Measurements from ENCODE around the gene APP.

Gene APP

DNA sequence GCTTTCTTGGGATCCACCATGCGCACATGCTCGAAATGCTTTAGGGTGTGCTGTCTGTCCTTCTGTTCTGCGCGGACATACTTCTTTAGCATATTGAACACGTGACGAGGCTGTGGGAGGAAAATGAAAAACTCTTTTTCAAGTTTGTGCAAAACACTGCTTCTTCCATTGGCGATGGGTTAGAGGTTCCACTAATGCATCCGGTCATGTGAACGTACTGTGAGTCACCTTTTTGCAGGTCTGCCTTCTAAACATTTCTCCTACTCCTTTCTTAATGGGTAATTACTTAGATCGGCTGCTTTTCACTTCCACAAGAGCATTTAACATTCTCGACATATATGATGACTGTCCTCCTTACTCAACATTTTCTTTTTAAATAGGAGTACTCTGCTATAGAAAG is 214.9 kb downstream of the APP start:
- Mint-ChIP-seq H3K27ac (no peak overlapping the region), H3K27me3 (ENCODE audit: low read depth) (no peaks in the 10 kb centered on the region), H3K36me3 (ENCODE audit: low read depth) (peaks cover 68% of the 10 kb centered on the region), H3K4me1 (peaks cover 18% of the 10 kb centered on the region), H3K4me3 (no peak overlapping the region), H3K9me3 (no peaks in the 10 kb centered on the region)
- no peak for TF ChIP-seq CTCF (IDR thresholded peaks at IDR 0.05; ENCODE audit: unreplicated experiment in 3 of 3)

DNA sequence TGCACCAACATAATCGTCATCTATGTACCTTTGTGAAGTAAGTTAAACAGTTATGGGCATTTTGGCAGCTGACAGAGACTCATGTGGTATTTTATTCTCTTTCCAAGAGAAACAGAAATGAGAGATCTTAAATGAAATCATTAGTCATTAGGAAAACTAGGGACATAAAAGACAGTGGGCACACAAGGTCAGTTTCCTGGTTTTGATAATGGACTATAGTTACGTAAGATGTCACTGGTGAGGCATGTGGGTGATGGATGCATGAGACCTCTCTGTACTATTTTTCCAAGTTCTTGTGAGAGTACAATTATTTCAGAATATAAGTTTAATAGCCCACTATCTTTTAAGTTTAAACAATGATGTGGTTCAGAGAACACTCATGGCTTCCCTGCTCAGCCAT is 216.9 kb downstream of the APP start:
- H3K4me1 Mint-ChIP-seq: peaks cover 3% of the 10 kb centered on the region
- no peak overlapping the region for H3K4me3 Mint-ChIP-seq
- peaks cover 68% of the 10 kb centered on the region for H3K36me3 Mint-ChIP-seq (ENCODE audit: low read depth)
- no peaks in the 10 kb centered on the region for H3K9me3 Mint-ChIP-seq
- no peaks in the 10 kb centered on the region for H3K27me3 Mint-ChIP-seq (ENCODE audit: low read depth)
- TF ChIP-seq CTCF (IDR thresholded peaks at IDR 0.05; ENCODE audit: unreplicated experiment in 3 of 3): no peak
- H3K27ac Mint-ChIP-seq: no peak overlapping the region

GRCh38 chr21:25953196-25953595 is 217.4 kb downstream of the APP start:
- peaks cover 69% of the 10 kb centered on the region for H3K36me3 Mint-ChIP-seq (ENCODE audit: low read depth)
- H3K4me1 Mint-ChIP-seq: peaks cover 3% of the 10 kb centered on the region
- no peaks in the 10 kb centered on the region for H3K9me3 Mint-ChIP-seq
- H3K4me3 Mint-ChIP-seq: no peak overlapping the region
- no peaks in the 10 kb centered on the region for H3K27me3 Mint-ChIP-seq (ENCODE audit: low read depth)
- no peak overlapping the region for H3K27ac Mint-ChIP-seq
- no peak for TF ChIP-seq CTCF (IDR thresholded peaks at IDR 0.05; ENCODE audit: unreplicated experiment in 3 of 3)

DNA sequence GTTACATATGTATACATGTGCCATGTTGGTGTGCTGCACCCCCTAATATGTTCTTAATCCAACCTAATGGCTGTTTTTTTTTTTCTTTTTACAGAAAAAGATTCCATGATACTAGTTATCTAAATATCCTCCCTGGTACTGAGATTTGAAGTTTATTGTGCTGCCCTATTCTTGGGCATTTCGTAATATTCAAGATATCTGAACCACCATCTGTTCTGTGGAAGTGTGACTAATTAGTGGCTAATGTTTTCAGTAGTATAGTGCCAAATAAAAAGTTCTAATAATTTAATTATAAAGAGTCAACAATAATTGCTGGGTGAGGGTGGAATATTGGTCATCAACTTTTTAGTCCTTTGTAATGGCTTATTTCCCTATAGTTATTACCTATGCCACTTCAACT is 218.3 kb downstream of the APP start:
- Mint-ChIP-seq H3K4me3 (no peak overlapping the region), H3K27ac (no peak overlapping the region), H3K27me3 (ENCODE audit: low read depth) (no peaks in the 10 kb centered on the region), H3K9me3 (no peaks in the 10 kb centered on the region), H3K36me3 (ENCODE audit: low read depth) (peaks cover 72% of the 10 kb centered on the region), H3K4me1 (peaks cover 3% of the 10 kb centered on the region)
- TF ChIP-seq CTCF (IDR thresholded peaks at IDR 0.05; ENCODE audit: unreplicated experiment in 3 of 3): no peak

GRCh38 chr21:25949701-25950100 is 220.9 kb downstream of the APP start:
- Mint-ChIP-seq H3K27ac (no peak overlapping the region), H3K9me3 (peaks cover 12% of the 10 kb centered on the region), H3K4me1 (no peaks in the 10 kb centered on the region), H3K36me3 (ENCODE audit: low read depth) (peaks cover 73% of the 10 kb centered on the region), H3K4me3 (no peak overlapping the region), H3K27me3 (ENCODE audit: low read depth) (no peaks in the 10 kb centered on the region)
- TF ChIP-seq CTCF (IDR thresholded peaks at IDR 0.05; ENCODE audit: unreplicated experiment in 3 of 3): no peak

GRCh38 chr21:25944672-25945213 is 225.8 kb downstream of the APP start:
- no peak overlapping the region for H3K27ac Mint-ChIP-seq
- peaks cover 15% of the 10 kb centered on the region for H3K9me3 Mint-ChIP-seq
- no peaks in the 10 kb centered on the region for H3K27me3 Mint-ChIP-seq (ENCODE audit: low read depth)
- H3K4me3 Mint-ChIP-seq: no peak overlapping the region
- TF ChIP-seq CTCF (IDR thresholded peaks at IDR 0.05; ENCODE audit: unreplicated experiment in 3 of 3): no peak
- peaks cover 56% of the 10 kb centered on the region for H3K36me3 Mint-ChIP-seq (ENCODE audit: low read depth)
- H3K4me1 Mint-ChIP-seq: peaks cover 21% of the 10 kb centered on the region

All from nephron (organoid).